GM19468 (cell line): ENCODE measurements around the gene SGK2.

ENCODE experiments used
- ATAC-seq: cut with Tn5 transposase; IDR thresholded peaks from one replicate; pipeline ENCODE4 v1.9.1; 2021; ENCODE audit warnings: mild to moderate bottlenecking, moderate library complexity, moderate number of reproducible peaks; ENCODE audit not compliant: unreplicated experiment; ENCODE audit errors: extremely low read depth

Gene SGK2

DNA sequence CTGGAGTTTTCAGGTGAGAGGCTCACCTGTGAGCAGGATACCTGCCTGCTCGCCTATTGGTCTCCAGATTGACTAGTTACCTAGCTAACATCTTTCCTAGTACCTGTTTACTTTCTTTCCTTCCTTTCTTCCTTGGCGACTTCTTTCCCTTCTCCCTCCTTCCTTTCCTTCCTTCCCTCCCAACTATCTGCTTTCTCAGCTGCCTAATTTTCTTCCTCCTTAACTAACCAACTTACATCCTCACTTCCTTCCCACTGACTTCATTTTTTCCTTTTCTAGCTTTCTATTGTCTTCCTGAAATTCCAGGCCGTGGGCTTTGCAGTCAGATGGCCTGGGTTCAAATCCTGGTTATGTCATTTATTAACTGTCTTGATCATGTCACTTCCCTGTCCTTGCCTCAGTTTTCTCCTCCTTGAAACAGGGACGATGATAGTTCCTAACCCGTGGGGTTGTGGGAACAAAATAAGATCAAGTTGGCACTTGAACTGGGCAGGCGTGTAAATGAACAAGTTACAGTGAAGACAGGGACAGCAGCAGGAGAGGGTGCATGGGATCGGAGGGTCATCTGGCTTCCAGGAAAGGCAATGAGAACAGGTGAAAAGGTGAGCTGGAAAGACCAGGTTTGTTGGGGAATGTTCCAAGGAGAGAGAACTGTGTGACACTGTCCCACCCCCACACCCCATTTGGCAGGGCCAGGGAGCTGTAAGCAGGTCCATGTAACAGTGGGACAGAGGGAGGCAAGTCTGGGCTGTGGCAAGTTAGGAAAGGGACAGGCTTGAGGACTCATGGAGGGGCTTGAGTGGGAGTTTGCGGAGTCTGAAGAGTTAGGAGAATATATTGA lies 540 bp downstream of the SGK2 start:
- ATAC-seq: no peak

- ATAC-seq: no peak
Observed at GRCh38 chr20:43560974-43561373, 2.1 kb downstream of the SGK2 start.

DNA sequence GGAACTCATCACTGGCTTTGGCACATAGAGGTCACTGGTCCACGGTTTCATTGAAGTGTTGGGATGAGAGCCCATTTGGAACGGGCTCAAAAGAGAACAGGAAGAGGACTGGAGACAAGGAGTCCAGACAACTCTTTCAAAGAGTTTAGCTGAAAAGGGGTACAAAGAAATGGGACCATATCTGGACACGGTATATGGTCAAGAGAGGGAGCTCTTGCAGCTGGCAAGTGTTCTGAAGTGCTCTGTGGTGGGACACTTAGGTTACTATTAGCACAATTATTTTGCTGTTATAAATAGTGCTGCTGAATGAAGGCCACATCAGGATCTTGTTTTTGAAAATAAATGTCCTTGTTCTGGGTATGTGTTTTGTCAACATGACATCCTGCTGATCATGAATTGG lies 4.6 kb downstream of the SGK2 start:
- no peak for ATAC-seq

DNA sequence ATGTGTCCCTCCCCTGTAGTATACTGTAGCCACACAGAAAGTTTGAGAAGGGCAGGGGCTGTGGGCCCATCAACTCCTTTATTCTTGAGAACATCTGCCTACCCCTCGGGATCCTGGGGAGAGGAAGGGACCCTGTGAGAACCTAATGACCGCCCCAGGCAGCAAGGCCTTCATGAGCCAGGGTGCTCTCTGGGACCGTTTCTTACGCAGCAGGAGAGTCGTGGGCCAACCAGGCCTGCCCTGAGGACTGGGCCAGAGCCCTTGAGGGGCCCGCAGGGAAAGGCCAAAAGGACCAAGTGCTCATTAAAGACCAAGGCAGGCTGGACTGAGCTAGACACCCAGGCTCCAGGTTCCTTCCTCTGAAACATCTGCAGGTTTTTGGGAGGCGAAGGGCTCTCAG lies 5.2 kb downstream of the SGK2 start:
- ATAC-seq: no peak

- no peak for ATAC-seq
Observed at GRCh38 chr20:43564455-43564854, 5.6 kb downstream of the SGK2 start.

- no peak for ATAC-seq
Observed at GRCh38 chr20:43564993-43565757, 6.3 kb downstream of the SGK2 start.

- ATAC-seq: no peak
Observed at GRCh38 chr20:43565758-43566104, 6.9 kb downstream of the SGK2 start.

DNA sequence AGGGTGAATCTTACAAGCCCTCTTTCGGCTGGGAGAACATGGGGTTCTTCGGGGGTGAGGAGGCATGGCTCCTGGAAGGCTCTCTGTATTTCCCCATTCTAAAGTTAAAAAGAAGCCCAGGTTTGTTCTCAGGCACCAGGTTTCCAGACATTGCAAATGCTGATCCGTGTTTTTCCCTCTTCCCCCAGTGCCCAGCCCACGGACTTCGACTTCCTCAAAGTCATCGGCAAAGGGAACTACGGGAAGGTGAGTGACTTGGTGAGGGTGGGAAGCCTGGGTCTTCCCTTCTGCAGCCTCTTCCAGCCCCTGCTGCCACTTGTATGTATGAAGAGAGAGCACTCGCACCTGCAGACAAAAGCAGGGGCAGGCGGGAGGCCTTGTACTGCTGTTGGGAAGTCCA lies 8.7 kb downstream of the SGK2 start:
- no peak for ATAC-seq

GRCh38 chr20:43568706-43569105 lies 9.9 kb downstream of the SGK2 start:
- ATAC-seq: no peak

GRCh38 chr20:43569282-43569681 lies 10.5 kb downstream of the SGK2 start:
- no peak for ATAC-seq

DNA sequence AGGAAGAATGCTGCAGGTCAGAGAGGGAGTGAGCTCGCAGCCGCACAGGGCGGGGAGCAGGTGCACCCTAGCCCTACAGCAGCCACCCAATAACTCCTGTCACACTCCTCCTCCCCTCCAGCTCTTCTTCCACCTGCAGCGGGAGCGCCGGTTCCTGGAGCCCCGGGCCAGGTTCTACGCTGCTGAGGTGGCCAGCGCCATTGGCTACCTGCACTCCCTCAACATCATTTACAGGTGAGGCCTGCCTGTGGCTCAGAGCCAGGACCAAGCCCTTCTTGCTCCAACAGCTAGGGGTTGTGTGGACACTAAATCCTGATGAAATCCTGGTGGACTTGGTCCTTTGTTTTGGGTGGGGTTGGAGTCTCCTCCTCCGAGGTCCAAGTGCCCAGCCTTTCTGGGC lies 11.7 kb downstream of the SGK2 start:
- no peak for ATAC-seq

- ATAC-seq: no peak
Observed at GRCh38 chr20:43571310-43571709, 12.5 kb downstream of the SGK2 start.

DNA sequence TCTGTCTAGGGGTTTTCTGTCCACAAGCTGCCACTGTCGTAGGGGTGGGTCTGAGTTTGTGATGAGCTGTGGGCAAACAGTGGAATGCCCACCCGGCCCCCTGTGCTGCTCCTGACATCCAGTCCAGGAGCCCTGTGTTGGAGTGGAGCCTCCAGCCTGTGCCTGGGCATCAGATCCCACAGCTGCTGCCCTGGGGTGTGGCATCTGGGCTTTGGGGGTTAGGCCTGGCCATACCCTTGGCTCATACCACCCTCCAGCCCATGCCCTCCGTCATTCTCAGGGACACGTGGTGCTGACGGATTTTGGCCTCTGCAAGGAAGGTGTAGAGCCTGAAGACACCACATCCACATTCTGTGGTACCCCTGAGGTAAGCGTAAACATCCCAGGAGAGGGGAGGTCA lies 12.9 kb downstream of the SGK2 start:
- ATAC-seq: no peak

DNA sequence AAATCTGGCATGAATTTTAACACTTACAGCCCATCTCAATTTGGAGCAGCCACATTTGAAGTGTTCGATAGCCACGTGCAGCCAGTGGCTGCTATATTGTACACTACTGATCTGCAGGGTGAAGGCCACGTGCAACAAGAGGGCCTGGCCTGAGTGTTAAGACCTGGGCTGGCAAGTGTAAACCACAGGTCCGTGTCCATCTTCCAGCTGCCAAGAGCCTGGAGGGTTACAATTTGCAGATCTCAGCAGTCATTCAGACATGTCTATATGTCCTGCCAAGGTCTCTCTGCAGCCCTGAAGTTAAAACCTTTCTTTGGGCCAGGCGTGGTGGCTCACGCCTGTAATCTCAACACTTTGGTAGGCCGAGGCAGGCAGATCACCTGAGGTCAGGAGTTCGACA lies 14.1 kb downstream of the SGK2 start:
- ATAC-seq: no peak

DNA sequence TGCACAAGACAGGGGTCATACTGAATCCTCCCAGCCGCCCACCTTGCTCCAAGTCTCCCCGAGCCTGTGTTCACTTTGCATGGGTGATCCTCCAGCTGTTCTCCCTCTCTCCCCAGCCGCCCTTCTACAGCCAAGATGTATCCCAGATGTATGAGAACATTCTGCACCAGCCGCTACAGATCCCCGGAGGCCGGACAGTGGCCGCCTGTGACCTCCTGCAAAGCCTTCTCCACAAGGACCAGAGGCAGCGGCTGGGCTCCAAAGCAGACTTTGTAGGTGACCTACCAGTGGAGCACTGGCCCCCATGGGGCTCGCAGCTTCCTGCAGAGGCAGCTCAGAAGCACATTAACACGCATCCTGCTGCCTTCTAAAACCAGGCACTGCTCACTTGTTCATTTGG lies 17.3 kb downstream of the SGK2 start:
- ATAC-seq: no peak

DNA sequence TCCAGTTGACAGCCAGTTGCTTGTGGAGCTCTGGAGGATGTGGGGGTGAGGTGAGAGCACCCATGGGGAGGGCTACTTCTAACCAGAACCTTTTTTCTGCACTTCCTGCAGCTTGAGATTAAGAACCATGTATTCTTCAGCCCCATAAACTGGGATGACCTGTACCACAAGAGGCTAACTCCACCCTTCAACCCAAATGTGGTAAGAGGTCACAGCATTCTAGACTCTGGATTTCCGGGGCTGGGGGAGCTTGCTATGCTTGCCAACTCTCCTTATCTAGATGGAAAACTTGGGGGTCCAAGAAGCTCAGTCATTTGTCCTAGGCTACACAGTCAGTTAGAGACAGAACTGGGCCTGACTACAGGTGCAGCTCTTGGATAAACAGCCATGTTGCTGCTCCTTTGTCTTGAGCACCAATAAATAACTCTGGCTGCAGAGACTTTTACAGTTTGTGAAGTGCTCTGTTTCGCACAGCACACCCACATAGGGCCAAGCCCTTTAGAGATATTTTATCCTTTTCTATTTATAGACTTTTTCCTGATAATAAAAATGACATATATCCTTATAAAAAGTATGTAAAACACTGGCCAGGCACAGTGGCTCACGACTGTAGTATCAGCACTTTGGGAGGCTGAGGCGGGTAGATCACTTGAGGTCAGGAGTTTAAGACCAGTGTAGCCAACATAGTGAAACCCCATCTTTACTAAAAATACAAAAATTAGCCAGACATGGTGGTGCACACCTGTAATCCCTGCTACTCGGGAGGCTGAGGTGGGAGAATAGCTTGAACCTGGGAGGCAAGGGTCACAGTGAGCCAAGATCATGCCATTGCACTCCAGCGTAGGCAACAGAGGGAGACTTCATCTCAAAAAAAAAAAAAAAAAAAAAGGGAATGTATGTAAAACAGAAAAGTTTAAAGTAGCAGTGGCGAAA lies 21.3 kb downstream of the SGK2 start:
- ATAC-seq: no peak

DNA sequence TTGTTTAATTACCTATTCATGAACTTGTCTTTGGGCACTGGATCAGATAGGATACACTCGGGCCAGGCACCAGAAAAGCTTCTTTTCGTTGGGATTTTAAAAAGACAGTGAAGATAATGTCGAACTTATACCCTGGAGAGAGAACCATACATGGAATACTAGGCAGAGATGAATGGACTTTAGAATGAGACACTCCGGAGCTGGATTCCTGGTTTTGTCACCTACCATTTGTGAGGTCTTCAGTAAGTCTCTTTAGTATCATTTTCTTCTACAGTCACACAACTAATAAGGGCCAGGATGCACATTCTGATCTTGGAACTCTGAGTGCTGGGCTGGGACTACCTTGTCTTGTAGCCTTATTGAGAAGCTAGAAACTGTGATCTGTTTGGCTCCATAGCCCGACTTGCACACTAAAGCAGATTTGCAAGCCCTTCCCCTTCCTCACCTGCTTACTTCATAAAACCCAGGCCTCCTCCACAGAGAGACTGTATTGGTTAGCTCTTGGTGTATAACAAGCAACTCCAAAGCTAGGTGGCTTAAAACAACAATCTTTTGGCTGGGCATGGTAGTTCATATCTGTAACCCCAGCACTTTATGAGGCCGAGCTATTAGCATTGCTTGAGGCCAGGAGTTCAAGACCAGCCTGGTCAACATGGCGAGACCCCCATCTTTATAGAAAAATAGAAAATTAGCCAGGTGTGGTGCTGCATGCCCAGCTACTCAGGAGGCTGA lies 24.5 kb downstream of the SGK2 start:
- no peak for ATAC-seq

- no peak for ATAC-seq
Observed at GRCh38 chr20:43583982-43584432, 25.2 kb downstream of the SGK2 start.

- ATAC-seq: no peak
Observed at GRCh38 chr20:43584448-43585136, 25.8 kb downstream of the SGK2 start.
